Subcutaneous adipose tissue (tissue), 4 donors: ENCODE data around the gene OPHN1. TPM values are rescaled to one million over a fixed set of nuclear protein-coding genes. Genes with fewer than 3 reads are reported as not detected.

Experiments used
- total RNA-seq, 4 donors: library from RNA; depleted of rRNA; stranded (reverse); fragments of >200 nt; gene quantifications; one replicate each; pipeline ENCODE4 v1.1.0, GENCODE V29; 2016
- TF ChIP-seq, protein P1 (sequence below): fragments of 450-650 bp; IDR thresholded peaks from one replicate; pipeline ENCODE4 v1.5.1; 2016; ENCODE audit warnings: low read depth, mild to moderate bottlenecking, control low read depth, antibody characterized with exemption, moderate library complexity

The OPHN1 gene
- total RNA-seq, 4 donors from 2014 or later = 11.4 to 29.4 (median 17.8) TPM

DNA sequence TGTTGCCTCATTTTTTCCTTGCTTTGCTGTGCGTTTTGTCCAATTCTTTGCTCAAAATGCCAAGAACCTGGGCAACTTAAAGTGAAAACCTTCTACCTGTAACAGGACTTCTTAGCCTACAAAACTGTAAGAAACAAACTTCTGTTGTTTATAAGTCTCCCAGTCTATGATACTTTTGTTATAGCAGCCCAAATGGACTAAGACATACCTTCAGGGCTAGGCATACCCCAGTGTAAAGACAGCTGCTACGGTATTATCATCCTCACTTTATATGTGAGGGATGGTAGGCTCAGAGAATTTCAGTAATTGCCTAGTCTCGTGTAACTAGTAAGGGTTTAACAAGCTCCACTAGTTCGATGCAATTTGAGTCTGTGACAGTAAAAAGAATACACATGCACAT, 6.0 kb upstream of the OPHN1 start:
- TF ChIP-seq, protein P1, sequence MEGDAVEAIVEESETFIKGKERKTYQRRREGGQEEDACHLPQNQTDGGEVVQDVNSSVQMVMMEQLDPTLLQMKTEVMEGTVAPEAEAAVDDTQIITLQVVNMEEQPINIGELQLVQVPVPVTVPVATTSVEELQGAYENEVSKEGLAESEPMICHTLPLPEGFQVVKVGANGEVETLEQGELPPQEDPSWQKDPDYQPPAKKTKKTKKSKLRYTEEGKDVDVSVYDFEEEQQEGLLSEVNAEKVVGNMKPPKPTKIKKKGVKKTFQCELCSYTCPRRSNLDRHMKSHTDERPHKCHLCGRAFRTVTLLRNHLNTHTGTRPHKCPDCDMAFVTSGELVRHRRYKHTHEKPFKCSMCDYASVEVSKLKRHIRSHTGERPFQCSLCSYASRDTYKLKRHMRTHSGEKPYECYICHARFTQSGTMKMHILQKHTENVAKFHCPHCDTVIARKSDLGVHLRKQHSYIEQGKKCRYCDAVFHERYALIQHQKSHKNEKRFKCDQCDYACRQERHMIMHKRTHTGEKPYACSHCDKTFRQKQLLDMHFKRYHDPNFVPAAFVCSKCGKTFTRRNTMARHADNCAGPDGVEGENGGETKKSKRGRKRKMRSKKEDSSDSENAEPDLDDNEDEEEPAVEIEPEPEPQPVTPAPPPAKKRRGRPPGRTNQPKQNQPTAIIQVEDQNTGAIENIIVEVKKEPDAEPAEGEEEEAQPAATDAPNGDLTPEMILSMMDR = no peak

- TF ChIP-seq, protein P1 = no peak
Observed at GRCh38 chrX:68438575-68438974, 5.3 kb upstream of the OPHN1 start.

DNA sequence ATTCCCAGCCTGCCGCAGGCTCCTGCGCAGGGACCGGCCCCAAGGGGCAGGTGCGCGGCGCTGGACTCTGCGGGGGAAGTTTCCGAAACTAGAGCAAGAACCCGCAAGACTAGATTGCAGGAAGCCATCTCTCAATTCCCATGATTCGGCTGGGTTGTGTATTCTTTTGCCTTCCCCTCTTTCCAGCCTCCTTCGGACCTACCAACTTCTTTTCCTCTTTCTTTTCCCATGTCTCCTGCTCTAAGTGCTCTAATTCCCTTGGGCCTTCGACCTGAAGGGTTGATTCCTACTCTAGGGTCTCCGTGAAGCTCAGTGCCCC, 645 bp upstream of the OPHN1 start:
- TF ChIP-seq, protein P1 = no peak

DNA sequence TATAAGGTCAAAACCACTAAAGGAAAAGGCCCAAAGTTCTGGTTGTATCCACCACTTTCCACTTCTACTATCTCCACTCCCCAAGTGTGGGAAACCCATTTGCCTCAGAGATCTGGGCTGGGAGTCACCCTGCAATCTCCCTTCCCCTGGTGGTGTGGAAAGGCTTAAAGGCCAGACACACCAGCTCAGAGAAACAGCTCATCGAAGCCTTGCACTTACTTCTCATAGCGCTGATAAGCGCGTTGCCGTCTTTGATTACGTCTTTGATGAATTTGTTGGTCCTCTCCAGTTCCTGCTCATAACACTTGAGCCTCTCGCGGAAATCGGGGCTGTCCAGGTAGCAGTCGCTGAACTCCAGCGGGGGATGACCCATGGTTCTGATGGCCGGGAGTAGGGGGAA, 647 bp downstream of the OPHN1 start:
- TF ChIP-seq, protein P1 = no peak

DNA sequence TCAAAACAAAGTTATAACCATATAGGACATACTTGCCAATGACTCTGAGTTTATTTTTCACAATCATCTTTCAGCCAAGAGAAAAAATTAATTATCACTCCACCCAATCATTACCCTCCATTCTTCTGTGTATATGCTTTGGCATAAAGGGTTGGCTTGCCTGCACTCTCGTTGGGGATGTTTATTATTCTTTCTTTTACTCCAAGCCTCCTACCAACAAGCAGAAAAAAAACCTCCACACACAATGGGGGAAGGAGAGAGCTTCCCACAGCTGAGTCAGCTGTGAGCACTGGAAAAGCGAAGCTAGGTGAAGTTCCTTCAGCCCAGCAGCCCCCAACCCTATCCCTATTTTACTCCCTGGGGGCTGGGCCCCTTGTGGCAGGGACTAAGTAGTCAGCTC, 1.5 kb downstream of the OPHN1 start:
- TF ChIP-seq, protein P1 = no peak

DNA sequence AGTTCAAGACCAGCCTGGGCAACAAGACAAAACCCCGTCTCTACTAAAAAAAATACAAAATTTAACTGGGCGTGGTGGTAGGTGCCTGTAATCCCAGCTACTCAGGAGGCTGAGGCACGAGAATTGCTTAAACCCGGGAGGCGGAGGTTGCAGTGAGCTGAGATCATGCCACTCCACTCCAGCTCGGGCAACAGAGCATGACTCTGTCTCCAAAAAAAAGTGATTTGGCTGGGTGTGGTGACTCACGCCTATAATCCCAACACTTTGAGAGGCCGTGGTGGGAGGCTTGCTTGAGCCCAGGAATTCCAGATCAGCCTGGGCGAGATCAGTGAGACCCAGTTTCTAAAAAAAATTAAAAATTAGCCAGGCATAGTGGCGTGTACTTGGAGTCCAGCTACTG, 4.1 kb downstream of the OPHN1 start:
- TF ChIP-seq, protein P1 = no peak

DNA sequence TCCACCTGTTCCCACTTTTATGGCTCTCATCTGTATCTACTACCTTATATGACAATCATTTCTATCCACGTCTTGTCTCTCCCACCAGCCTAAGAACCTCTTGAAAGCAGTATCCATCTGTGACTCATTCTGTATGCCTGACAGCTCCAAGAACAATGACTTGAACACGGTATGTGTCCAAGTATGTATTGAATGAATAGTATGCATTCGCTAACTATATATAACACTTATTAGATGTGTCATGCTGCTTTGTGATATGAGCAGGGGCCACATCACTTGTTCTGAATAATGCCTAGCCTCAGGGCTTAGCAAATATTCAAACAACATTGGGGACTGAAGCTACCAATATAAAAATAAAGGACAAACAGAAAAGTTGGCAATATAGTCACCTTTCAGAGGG, 4.9 kb downstream of the OPHN1 start:
- TF ChIP-seq, protein P1 = no peak

- TF ChIP-seq, protein P1 = no peak
Observed at GRCh38 chrX:68424719-68425118, 8.6 kb downstream of the OPHN1 start.
